ENCODE data around the gene DBNL. TPM values are rescaled to one million over a fixed set of nuclear protein-coding genes. Genes with fewer than 3 reads are reported as not detected.

DBNL gene
- total RNA-seq (2022; extraction: Qiagen RNA extraction) = 61.2 to 73.7 TPM (median 66.3 TPM) in 5 replicates

GRCh38 chr7:44044315-44045225, at the start of gene DBNL:
Gene DBNL (plus strand): TSS chr7:44044702. CDS start chr7:44044738, 36 bp downstream.

GRCh38 chr7:43997532-43997931, 47.0 kb upstream of the DBNL start, which contains the start of gene SPDYE1:
Gene SPDYE1 (plus strand): TSS chr7:43997897. CDS start chr7:43999950, 2,053 bp downstream.

GRCh38 chr7:44065431-44066110, 21.1 kb downstream of the DBNL start, which contains the start of gene PGAM2:
Gene PGAM2 (minus strand): TSS chr7:44065567. CDS start chr7:44065529, 38 bp downstream.

GRCh38 chr7:44103923-44104859, 59.7 kb downstream of the DBNL start, which contains the start of gene AEBP1:
Gene AEBP1 (plus strand): TSS chr7:44104345. CDS start chr7:44104666, 321 bp downstream.

Other genes starting within 250 kb of the DBNL start
- 227 to 251 TPM (median 247 TPM) in 5 replicates for gene MRPS24, start 175.2 kb upstream of the DBNL start, total RNA-seq (2022; extraction: Qiagen RNA extraction)
- gene URGCP, start 138.1 kb upstream of the DBNL start, total RNA-seq (2022; extraction: Qiagen RNA extraction) = 24.7 to 30.4 TPM (median 29.4 TPM) in 5 replicates
- 8.0 to 11.7 TPM (median 11.0 TPM) in 5 replicates for gene UBE2D4, start 118.3 kb upstream of the DBNL start, total RNA-seq (2022; extraction: Qiagen RNA extraction)
- gene SPDYE1, start 46.8 kb upstream of the DBNL start, total RNA-seq (2022; extraction: Qiagen RNA extraction) = not detected in 5 replicates
- not detected in 5 replicates for gene PGAM2, start 20.9 kb downstream of the DBNL start, total RNA-seq (2022; extraction: Qiagen RNA extraction)
- gene POLM, start 37.8 kb downstream of the DBNL start, total RNA-seq (2022; extraction: Qiagen RNA extraction) = 4.3 to 6.8 TPM (median 6.3 TPM) in 5 replicates
- 0.02 TPM in 1 of 5 replicates, not detected in the others for gene AEBP1, start 59.6 kb downstream of the DBNL start, total RNA-seq (2022; extraction: Qiagen RNA extraction)
- gene POLD2, start 78.8 kb downstream of the DBNL start, total RNA-seq (2022; extraction: Qiagen RNA extraction) = 138 to 183 TPM (median 176 TPM) in 5 replicates
- not detected in 5 replicates for gene MYL7, start 96.6 kb downstream of the DBNL start, total RNA-seq (2022; extraction: Qiagen RNA extraction)
- gene GCK, start 144.7 kb downstream of the DBNL start, total RNA-seq (2022; extraction: Qiagen RNA extraction) = not detected in 5 replicates
- gene YKT6, start 156.3 kb downstream of the DBNL start, total RNA-seq (2022; extraction: Qiagen RNA extraction) = 108 to 120 TPM (median 114 TPM) in 5 replicates

Data from A549 treated with dexamethasone at 1 μM for 4 hours (cell line).